CD1c-positive myeloid dendritic cell (primary cell): ENCODE results near the gene PHF10.
"Not testable (repeated sequence)": the region's sequence is repeated elsewhere in the genome, so short reads cannot be mapped to it uniquely, and the experiment has no call there.

Experiments used
- DNase-seq: peaks from one replicate; pipeline ENCODE4 v3.0.0-alpha.2; 2016; ENCODE audit errors: extremely low spot score

The PHF10 gene

DNA sequence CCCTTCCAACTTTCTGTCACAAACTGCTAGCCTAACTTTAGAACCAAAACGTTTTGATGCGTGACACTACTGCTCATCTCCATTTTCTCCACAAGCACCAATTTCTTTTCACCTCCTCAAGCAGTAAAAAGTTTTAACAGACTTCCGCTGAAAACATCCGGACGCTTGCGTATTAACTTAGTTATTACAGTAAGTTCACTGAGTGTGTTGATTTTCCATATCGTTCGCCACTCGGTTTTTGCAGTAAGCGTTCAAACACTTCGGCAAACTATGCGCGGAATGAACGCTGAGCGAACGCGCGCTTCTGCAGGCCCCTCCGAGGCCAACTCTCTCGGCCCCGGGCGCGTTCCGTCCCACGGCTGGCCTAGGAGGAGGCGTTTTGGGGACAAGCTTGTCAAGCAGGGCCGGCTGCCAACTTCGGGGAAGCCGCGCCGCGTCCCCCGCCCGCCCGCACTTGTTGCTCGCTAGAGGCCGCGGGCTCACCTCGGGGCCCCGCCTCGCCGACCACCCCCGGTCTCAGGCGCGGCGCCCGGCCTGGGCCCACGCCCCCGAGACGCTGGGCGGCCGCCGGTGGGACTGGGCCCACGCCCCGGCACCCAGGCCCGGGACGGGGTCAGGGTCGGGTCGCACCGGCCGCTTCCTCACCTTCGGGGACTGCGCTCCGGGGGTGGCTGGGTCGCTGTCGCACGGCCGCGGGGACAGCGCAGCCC is 945 bp downstream of the PHF10 start:
- peak; percentile 69 for DNase-seq

DNA sequence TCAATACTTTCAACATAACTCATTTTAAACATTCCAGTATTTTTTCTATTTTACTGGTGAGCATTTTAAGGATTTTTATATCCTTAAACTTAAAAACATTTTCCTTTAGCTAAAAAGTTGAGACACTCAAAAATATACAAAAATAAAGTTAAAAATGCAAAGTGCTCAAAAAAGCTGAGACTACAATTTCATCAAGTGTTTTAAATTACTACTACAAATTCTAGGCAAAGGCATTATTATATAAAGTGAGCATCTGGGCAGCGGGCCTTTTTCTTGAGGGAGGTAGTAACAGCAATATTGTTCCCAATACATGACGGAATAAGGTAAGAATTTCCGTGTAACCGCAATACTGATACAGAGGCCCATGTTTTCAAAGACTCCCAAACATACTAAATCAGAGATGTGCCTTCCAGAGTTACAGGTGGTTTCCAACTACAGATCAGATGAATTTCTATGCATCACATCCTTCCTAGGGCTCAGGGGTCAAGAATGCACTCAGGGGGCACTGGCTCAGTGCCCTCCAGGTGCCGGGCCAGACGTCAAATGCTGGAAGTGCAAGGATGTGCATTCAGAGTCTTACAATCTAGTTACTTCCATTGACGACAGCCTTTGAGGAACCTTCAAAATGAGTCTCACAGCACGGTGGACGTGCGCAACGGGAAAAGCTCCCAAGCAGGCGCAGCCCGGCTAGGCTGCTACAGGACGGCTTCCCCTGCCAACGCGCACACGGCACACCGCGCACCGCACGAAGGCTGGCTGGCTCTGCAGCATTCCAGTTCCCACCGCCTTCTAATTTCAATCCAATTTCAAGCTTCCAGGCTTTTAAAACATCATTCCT is 1.7 kb downstream of the PHF10 start:
- DNase-seq, result peak; percentile 68

DNA sequence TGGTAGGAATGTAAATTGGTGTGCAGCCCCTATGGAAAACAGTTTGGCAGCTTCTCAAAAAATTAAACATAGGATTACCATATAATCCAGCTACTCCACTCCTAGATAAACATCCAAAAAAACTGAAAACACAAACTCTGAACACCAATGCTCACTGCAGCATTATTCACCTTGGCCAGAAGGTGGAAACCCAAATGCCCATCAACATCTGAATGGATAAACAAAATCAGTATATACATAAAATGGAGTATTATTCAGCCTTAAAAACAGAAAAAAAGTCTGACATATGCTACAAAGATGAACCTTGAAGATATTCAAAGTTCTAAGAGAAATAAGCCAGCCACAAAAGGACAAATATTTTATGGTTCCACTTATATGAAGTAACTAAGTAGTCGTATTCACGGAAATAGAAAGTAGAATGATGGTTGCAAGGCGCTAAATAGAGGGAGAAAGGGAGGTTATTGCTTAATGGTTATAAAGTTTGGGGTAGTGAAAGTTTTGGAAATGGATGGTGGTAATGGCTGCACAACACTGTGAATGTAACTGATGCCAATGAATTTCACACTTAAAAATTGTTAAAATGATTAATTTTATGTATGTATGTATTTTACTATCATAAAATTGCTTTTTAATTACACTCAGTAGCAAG is 4.0 kb downstream of the PHF10 start:
- no peak for DNase-seq

DNA sequence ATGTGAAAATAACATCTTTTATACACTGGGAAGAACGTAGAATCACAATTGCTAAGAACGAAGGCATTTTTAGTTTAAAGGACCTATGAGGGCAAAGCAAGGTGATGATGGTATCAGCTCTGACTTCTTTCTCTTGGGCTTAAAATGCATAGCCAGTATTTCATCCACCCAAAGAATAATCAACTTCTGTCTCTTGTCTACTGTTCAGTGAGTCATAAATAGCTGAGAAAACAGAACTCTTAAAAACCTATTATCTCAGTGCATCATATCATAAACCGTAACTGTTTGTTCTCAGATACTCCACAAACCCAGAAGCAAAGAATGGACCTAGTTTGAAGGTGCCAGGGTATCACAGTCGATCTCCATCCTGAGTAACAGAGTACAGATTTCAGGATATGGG is 5.2 kb downstream of the PHF10 start:
- no peak for DNase-seq

DNA sequence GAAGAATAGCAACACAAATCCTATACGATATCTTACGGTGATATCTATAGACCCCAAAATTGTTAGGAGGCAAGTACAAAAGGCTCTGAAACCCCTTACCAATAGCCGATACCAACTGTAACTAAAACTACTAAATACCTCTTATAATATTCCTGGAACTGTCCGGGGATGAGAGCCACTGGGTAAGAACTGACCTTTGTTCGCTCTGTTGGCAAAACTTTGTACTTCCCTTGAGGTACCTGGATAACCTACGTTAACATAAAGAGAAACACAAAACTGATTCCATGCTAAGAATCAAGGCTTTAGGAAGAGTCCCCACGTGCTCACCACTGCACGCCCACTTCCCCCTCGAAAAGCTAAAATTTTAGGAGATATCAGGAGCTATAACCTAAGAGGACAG is 9.7 kb downstream of the PHF10 start:
- DNase-seq, result no peak

DNA sequence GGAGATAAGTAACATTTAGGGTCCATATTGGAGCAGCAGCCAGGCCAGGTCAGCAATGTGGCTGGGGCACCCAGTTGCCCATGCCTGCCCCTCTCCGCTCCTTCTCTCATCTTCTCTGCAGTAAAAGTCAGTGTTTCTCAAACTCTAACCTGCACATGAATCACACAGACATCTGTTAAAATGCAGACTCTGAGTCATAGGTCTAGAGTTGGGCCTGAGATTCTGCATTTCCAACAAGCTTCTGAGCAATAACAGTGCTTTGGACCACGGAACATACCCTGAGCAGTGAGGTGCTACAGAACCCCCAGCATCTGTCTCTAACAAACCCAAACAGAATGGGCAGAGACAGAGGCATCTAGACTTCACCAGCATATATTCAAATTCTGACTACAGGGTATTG is 10.1 kb downstream of the PHF10 start:
- DNase-seq, result no peak

DNA sequence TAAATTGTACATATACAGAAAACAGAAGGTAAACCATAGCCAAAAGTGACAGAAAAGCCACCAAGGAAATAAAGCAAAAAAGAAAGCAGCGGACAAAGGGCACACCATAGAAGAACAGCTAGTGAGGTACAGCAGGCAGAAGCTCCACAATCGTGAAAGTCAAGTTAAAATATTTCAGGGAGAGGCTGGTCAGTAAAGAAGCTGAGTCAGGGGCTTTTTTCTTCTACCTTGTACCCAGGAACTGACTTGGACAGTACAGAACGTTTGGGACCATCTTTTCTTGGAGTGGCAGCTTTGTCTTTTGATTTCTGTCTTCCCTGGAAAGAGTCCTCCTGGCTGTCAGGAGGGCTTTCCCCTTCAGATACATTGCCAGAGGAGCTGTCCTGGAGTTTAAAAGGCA is 14.3 kb downstream of the PHF10 start:
- no peak for DNase-seq

DNA sequence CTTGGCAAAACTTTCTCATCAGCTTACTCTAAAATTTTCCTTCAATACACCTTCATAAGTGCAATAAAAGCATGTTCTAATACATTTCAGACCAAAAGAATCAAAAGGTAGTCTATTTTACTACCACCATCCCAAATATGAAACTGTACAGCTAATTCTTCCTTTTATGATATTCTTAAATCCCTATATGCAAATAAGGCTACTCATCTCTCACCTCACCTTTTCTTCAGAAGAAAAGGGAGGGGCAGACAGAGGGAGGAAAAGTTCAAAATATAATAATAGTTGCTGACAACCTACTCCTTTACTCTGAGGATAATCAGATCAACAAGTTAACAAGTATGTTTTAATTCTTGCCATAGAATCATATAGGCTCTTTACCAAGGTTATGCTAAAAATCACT is 15.0 kb downstream of the PHF10 start:
- no peak for DNase-seq

DNA sequence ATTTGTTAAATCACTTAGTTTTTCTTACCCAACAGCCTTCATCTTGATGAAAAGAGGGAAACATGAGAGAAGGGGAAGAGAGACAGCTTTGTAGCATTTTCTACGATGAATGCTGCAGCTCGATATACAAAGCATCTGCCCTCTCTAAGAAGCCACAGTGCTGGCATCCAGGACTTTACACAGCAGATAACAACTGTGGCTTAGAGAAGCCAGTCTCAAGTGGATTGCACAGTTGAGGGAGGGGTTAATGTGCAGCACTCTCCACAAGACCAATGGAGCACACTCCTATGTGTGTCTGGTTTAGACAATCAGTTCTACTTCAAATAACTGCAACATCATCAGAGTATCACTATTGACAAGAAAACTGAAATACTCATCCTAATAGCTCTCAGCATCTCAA is 16.5 kb downstream of the PHF10 start:
- DNase-seq, result no peak

DNA sequence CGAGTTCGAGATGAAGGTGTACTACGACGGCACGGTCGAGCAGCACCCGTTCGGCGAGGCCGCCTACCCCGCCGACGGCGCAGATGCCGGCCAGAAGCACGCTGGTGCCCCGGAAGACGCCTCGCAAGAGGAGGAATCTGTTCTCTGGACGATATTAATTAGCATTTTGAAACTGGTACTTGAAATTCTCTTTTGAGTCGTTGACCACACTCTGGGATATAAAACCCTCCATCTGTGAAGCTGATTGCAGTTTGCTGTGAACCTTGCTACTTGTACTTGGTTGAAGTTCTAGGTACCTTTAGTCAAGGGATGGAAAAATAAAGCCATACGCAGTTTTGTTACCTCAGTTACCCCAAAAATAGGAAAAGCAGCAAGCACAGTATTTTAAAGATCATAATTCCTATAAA is 21.5 kb downstream of the PHF10 start:
- no peak for DNase-seq

DNA sequence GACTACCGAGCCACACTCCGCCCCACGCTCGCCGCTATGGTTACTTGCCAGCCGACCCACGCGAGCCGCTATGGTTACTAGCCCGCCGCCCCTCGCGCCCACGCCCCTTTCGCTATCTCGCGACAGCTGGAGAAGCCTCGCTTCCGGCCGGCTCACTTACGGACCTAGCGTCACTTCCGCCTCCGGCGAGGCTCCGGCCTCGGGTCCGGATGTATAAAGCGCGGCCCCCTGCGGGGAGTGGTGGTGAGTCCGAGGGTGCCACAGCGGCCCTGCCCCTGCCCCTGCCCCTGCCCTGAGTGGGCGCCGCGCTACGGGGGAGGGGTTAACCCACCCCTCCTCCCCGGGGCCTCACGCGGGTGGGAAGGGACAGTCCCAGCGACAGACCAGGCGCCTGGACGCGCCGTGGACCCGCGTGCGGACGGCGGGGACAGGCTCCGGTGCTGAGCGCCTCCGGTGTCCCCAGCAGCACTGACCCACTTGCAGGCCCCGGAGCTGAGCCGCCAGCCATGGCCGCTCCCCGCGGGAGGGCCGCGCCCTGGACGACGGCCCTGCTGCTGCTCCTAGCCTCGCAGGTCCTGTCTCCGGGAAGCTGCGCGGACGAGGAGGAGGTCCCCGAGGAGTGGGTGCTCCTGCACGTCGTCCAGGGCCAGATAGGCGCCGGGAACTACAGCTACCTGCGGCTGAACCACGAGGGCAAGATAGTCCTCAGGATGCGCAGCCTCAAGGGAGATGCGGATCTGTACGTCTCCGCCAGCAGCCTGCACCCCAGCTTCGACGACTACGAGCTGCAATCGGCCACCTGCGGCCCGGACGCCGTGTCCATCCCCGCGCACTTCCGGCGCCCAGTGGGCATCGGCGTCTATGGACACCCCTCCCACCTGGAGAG is 22.1 kb downstream of the PHF10 start, which contains the start of the genes C6orf120 and WDR27:
Gene C6orf120, plus strand, starts transcription at position 173 of the 886 bp plus-strand sequence. Its CDS starts 334 bp downstream, at position 507.
Gene WDR27, minus strand, starts transcription at position 76 of the 886 bp plus-strand sequence. CDS start 13,024 bp downstream, outside the sequence.
- DNase-seq, result peak; percentile 100

DNA sequence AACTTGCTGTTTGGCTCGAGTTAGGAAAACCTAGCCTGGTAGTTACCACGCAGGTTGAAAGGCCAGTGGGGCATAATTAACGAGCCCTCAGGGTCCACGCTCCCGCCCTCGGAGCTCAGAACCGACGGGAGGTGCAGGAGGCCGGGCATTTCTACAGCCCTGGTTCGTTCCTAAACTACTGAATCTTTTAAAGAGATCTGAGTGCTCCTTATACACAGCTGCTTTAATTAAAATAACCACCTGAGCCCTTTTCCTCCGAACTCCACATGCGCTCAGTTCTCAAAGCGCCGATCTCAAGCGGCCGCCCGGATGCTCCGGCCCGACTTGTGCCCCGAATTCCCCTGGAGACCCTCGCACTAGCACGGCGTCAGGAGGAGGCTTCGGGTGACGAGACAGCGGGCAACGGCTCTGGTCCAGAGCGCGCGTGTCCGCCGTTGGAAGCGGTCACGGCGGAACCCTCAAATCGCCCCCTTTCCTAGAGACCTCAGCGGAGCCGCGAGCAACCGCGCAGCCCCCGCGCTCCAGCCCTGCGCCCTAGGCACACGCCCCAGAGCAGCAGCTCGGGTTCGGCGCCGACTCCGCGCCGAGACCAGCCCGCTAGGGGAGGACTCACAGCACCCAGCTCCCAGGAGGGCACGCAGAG is 22.9 kb downstream of the PHF10 start:
- no peak for DNase-seq

DNA sequence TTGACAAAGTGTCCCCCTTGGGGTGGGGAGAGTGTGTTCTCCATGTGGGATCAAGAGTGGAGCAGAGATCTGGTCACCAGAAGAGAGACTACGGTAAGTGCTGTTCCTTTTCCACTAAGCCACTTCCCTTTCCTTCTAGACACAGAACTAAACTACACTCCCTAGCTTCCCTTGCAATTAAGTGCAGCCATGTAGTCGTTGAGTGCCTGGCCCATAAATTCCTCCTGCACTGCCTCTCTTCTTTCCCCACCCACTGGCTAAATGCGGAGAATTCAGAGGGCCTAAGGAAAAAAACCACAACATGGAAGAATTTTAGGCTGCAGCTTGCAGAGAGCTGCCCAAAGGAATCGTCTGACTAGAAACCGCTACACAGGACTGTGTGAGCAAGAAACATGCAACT is 24.0 kb downstream of the PHF10 start:
- DNase-seq, result peak; percentile 40

DNA sequence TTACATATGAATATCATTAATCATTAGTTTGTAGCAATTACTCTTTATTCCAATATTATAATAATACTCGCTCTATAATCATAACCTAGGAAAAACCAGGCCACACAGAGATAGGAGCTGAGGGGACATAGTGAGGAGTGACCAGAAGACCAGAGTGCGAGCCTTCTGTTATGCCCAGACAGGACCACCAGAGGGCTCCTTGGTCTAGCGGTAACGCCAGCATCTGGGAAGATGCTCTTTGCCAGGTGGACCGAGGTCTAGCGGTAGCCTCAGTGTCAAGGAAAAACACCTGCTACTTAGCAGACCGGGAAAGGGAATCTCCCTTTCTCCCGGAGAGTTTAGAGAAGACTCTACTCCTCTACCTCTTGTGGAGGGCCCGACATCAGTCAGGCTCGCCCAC is 27.2 kb downstream of the PHF10 start:
- DNase-seq, result not testable (repeated sequence)

DNA sequence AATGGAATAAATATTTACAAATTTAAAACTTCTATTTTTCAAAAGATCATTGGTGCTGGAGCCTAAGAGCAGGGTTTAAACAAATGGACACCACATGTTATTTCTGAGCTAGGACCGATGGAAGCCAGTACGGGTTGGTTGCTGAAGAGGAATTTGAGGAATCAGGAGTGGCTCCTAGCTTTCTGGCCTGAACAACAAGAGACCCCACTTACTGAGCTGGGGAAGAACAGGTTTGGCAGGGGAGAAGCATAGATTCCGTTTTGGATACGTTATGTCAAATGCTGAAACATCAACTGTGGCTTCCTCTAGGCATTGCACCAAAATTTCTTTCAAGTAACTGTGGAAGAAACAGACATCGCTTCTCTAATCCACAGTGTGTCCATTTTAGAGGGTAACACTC is 29.2 kb downstream of the PHF10 start:
- DNase-seq, result no peak

DNA sequence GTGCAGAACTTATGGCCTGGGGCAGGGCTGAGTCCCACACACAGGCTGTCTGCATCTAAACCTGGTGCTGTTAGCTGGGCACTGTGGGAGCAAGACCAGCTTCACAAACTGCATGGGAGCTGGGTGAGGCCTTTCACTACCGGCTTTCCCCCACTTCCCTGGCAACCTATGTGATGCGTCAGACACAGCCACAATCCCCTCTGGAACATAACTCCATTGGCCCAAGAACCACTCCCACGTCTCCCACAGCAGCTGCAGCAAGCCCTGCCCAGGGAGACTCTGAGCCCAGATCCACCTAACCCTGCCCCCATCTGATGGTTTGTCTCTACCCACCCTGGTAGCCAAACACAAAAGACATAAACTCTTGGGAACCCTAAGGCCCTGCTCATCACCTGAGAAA is 31.8 kb downstream of the PHF10 start:
- no peak for DNase-seq

DNA sequence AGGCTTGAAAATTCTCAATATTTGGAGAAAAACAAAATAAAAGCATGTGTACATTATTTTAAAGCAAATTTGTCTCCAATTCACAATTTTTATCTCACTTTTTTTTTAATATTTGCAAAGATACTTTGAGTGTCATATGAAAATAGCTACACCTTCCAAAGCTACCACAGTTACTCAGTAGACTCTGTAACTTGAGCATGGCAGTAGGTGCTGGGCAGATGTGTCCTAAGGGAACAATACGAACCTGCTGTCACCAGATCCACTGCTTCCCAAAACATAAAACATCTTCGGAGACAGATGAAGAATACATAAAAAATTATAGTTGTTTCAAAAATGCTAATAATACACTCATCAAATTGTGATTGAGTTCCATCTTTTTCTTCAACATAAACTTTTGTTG is 33.0 kb downstream of the PHF10 start:
- no peak for DNase-seq

DNA sequence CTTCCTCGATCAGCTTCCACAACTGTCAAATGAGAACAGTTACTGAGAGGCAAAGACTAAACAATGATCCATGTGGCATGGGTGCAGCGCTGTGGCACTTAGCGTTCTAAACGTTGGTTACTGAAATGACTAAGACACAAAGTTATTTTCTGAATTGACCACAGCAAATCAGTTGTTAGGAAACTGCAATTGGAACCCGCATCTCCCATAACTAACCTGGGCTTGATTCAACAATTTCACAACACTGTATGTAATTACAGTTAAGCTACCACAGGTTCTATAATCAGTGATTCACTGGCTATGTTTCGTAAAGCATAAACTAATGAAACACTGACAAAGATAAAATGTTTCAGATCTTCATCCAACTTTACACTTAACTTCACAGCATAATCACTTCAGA is 35.0 kb downstream of the PHF10 start:
- DNase-seq, result no peak

DNA sequence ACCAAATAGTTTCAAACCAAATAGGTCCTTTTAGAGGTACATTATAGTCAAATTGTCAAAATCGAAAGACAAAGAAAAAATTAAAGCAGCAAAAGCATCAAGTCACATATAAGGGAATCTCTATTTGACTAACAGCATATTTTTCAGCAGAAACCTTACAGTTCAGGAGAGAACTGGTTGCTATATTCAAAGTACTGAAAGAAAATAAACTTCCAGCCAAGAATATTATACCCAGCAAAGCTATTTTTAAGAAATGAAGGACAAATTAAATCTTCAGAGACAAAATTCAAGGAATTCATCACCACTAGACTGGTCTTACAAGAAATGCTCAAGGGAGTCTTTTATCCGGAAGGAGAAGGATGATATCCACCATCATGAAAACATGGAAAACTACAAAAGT is 38.4 kb downstream of the PHF10 start:
- no peak for DNase-seq

DNA sequence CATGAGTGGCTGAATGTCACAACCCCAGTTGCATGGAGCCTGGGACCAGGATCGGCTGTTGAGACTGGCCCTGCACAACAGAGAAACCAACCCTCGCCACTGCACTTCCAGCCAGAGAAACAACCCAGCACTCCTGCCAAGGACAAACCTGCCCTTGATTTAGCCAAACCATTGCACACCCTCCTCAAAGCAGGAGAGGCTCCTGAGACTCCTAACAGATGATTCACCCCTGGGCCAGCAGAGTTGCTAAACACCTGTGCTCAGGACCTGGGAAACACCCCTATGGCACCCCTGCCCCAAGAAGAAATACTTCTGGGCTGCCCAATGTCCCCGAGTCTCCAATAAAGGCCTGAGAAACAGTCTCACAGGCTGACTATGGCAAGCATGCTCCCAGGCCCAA is 40.2 kb downstream of the PHF10 start:
- no peak for DNase-seq

DNA sequence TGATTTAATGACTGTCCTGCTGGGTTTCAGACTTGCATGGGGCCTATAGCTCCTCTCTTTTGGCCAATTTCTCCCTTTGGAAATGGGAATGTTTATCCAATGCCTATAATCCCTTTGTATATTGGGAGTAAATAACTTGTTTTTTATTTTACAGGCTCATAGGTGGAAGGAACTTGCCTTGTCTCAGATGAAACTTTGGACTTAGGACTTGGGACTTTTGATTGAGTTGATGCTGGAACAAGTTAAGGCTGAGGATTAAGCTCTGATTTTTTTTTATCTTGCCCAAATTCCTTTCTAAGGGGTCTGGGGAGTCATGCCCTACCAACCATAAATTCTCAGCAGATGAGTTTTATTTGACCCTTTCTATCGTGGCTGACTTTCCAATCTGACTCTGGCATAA is 46.0 kb downstream of the PHF10 start:
- DNase-seq, result no peak
